ENCODE data around the gene EEFSEC. TPM values are rescaled to one million over a fixed set of nuclear protein-coding genes. Genes with fewer than 3 reads are reported as not detected.

Gene EEFSEC
- polyA plus RNA-seq, 1 donor (not counting 4 experiments of a cell fraction or from before 2014, with no cell fraction given), result 8.7 TPM

DNA sequence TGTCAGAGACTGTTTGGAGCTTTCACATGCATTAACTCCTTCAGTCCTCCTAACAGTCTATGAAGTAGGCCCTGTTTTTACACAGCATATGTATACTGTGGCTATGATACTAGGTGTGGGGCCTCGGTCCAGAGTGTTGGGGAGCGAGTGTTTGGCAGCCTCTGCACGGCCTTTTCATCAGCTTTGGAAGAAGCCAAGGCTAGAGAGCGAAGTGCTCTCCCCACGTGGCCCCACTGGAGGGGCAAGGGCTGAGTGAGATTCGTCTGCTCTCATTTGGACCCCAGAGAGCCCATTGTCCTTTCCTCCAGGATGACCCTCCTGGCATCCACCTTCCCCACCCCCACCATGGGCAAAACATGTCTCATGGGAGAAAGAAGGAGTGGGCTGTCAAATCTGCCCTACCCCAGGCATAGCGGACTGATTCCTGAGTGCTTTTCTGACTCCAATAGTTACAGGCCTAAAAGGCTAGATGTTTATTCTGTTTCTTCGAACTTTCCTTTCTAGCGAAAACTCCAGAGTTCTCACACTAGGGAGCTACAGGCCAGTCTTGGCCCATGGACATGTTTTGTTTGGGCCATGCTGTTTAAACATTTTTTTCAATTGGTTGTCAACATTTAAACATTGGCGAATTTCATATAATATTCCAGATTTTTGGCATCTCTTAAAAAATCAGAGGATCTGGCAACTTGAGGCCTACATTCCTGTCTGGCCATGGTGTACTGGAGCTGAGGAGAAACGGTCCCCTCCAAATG lies 76.0 kb downstream of the EEFSEC start:
- Histone ChIP-seq H3K27ac (ENCODE audit: control insufficient read depth, insufficient read depth, low read length) (no peak overlapping the region), H3K9ac (ENCODE audit: control insufficient read depth, extremely low read depth, insufficient read depth, low read length) (no peak overlapping the region), H3K4me3 (ENCODE audit: control insufficient read depth in 2 of 3, extremely low read depth in 1 of 3, insufficient read depth in 2 of 3, low read depth in 1 of 3, low read length in 3 of 3) (no peak overlapping the region), H3K9me3 (ENCODE audit: control insufficient read depth, low read depth, low read length) (no peaks in the 10 kb centered on the region), H3K4me1 (ENCODE audit: control insufficient read depth, extremely low read depth, insufficient read depth, low read length) (no peaks in the 10 kb centered on the region), H4K20me1 (ENCODE audit: control insufficient read depth, extremely low read depth, insufficient read depth, low read length) (peaks cover 4% of the 10 kb centered on the region), H3K36me3 (ENCODE audit: control insufficient read depth in 2 of 2, extremely low read depth in 1 of 2, insufficient read depth in 2 of 2, low read length in 2 of 2) (no peaks in the 10 kb centered on the region), H3K27me3 (ENCODE audit: control insufficient read depth, extremely low read depth, insufficient read depth, low read length) (no peaks in the 10 kb centered on the region), H2AFZ (ENCODE audit: control insufficient read depth, low read length) (no peak overlapping the region), H3K4me2 (ENCODE audit: control insufficient read depth, extremely low read depth, insufficient read depth, low read depth, low read length) (no peak overlapping the region), H3K79me2 (ENCODE audit: control insufficient read depth, insufficient read depth, low read length) (no peaks in the 10 kb centered on the region), H3K9me1 (ENCODE audit: control insufficient read depth, extremely low read depth, insufficient read depth, low read length) (no peaks in the 10 kb centered on the region)
- DNase-seq (ENCODE audit: low read depth, low spot score) (no peak), FAIRE-seq (no peak)
- dilution Hi-C loops (cut with MboI; ENCODE audit: extremely low pct_ligation_motif_present, low sequenced_read_pairs), result no loop called here
- TF ChIP-seq CTCF (optimal IDR thresholded peaks at IDR 0.05 in 1 of 3, IDR thresholded peaks at IDR 0.05 in 1 of 3, conservative IDR thresholded peaks at IDR 0.05 in 1 of 3; ENCODE audit: extremely low read depth in 1 of 3, insufficient read depth in 2 of 3, low read length in 3 of 3), result no peak
- TF ChIP-seq EZH2 (IDR thresholded peaks at IDR 0.05; ENCODE audit: low read length), result no peak

DNA sequence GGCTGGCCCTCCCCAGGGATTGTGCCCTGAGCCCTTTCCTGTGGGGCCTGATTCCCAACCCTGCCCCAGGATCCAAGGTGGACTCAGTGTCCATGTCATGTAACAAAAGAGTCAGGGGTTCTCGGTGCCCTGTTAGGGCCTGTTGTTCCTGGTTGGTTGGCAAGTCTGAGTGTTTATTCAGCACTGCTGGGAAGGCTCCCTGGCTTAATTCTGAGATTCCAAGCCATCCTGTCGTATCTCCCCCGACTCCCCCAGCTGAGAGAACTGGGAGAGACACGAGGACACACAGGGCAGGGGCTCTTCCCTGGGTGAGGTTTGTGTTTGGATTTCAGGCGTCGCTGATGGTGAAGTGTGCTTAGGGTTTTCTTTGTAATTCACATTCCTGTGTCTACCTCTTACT lies 78.3 kb downstream of the EEFSEC start:
- no peak overlapping the region for H3K9ac ChIP-seq (ENCODE audit: control insufficient read depth, extremely low read depth, insufficient read depth, low read length)
- H2AFZ ChIP-seq (ENCODE audit: control insufficient read depth, low read length), result no peak overlapping the region
- TF ChIP-seq CTCF (optimal IDR thresholded peaks at IDR 0.05 in 1 of 3, IDR thresholded peaks at IDR 0.05 in 1 of 3, conservative IDR thresholded peaks at IDR 0.05 in 1 of 3; ENCODE audit: extremely low read depth in 1 of 3, insufficient read depth in 2 of 3, low read length in 3 of 3) (no peak), EZH2 (IDR thresholded peaks at IDR 0.05; ENCODE audit: low read length) (no peak)

More for the DNA sequence above, 78.3 kb downstream of the EEFSEC start:
- H3K27me3 ChIP-seq (ENCODE audit: control insufficient read depth, extremely low read depth, insufficient read depth, low read length), result no peaks in the 10 kb centered on the region
- peaks cover 4% of the 10 kb centered on the region for H4K20me1 ChIP-seq (ENCODE audit: control insufficient read depth, extremely low read depth, insufficient read depth, low read length)
- no peaks in the 10 kb centered on the region for H3K4me1 ChIP-seq (ENCODE audit: control insufficient read depth, extremely low read depth, insufficient read depth, low read length)
- dilution Hi-C loops (cut with MboI; ENCODE audit: extremely low pct_ligation_motif_present, low sequenced_read_pairs), result no loop called here
- H3K9me1 ChIP-seq (ENCODE audit: control insufficient read depth, extremely low read depth, insufficient read depth, low read length), result peaks cover under 1% of the 10 kb centered on the region
- DNase-seq (ENCODE audit: low read depth, low spot score), result no peak
- no peaks in the 10 kb centered on the region for H3K36me3 ChIP-seq (ENCODE audit: control insufficient read depth in 2 of 2, extremely low read depth in 1 of 2, insufficient read depth in 2 of 2, low read length in 2 of 2)
- FAIRE-seq, result no peak
- H3K27ac ChIP-seq (ENCODE audit: control insufficient read depth, insufficient read depth, low read length), result no peak overlapping the region
- no peak overlapping the region for H3K4me2 ChIP-seq (ENCODE audit: control insufficient read depth, extremely low read depth, insufficient read depth, low read depth, low read length)
- H3K9me3 ChIP-seq (ENCODE audit: control insufficient read depth, low read depth, low read length), result no peaks in the 10 kb centered on the region
- H3K79me2 ChIP-seq (ENCODE audit: control insufficient read depth, insufficient read depth, low read length), result no peaks in the 10 kb centered on the region
- H3K4me3 ChIP-seq (ENCODE audit: control insufficient read depth in 2 of 3, extremely low read depth in 1 of 3, insufficient read depth in 2 of 3, low read depth in 1 of 3, low read length in 3 of 3), result no peak overlapping the region
